ENCODE measurements around the gene CDH8.

DNA sequence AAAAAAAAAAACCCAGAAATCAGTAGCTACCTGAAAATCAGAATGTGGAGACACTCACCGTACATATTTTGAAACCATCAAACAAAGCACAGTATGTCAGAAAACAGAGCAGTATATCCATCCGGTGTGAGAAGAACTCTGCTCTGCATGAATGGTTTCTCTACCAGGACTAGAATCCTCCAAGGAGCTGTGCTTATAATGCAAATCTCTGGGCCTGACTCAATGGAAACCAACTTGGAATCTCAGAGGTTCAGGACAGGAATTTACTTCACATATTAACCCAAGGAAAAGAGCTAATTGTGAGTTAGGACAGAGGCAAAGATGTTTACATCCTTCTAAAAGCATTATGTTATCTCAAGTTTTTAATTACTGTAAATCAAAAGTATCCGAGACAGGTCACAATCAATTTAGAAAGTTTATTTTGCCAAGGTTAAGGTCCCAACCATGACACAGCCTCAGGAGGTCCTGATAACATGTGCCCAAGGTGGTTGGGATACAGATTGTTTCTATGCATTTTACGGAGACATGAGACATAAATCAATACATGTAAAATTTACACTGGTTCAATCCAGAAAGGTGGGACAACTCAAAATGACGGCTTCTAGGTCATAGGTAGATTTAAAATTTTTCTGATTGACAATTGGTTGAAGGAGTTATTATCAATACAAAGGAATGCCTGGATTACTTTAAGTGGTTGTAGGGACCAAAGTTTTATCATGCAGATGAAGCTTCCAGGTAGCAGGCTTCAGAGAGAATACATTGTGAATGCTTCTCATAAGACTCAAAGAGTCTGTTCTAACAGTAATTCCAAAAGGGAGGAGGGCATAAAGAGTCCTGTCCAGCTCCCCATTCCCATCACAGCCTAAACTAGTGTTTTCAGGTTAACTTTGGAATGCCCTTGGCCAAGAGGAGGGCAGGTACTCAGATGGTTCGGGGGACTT, 164.1 kb downstream of the CDH8 start:
- TF ChIP-seq, protein P1, sequence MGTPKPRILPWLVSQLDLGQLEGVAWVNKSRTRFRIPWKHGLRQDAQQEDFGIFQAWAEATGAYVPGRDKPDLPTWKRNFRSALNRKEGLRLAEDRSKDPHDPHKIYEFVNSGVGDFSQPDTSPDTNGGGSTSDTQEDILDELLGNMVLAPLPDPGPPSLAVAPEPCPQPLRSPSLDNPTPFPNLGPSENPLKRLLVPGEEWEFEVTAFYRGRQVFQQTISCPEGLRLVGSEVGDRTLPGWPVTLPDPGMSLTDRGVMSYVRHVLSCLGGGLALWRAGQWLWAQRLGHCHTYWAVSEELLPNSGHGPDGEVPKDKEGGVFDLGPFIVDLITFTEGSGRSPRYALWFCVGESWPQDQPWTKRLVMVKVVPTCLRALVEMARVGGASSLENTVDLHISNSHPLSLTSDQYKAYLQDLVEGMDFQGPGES (IDR thresholded peaks at IDR 0.05; ENCODE audit: low read depth, low read length) = no peak
- no peak for TF ChIP-seq EZH2phosphoT487 (IDR thresholded peaks at IDR 0.05; ENCODE audit: borderline replicate concordance, low read depth)
- TF ChIP-seq, protein P2, sequence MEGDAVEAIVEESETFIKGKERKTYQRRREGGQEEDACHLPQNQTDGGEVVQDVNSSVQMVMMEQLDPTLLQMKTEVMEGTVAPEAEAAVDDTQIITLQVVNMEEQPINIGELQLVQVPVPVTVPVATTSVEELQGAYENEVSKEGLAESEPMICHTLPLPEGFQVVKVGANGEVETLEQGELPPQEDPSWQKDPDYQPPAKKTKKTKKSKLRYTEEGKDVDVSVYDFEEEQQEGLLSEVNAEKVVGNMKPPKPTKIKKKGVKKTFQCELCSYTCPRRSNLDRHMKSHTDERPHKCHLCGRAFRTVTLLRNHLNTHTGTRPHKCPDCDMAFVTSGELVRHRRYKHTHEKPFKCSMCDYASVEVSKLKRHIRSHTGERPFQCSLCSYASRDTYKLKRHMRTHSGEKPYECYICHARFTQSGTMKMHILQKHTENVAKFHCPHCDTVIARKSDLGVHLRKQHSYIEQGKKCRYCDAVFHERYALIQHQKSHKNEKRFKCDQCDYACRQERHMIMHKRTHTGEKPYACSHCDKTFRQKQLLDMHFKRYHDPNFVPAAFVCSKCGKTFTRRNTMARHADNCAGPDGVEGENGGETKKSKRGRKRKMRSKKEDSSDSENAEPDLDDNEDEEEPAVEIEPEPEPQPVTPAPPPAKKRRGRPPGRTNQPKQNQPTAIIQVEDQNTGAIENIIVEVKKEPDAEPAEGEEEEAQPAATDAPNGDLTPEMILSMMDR (IDR thresholded peaks at IDR 0.05) = no peak
- TF ChIP-seq NFIC (IDR thresholded peaks at IDR 0.05; ENCODE audit: borderline replicate concordance) = no peak
- TF ChIP-seq, protein P3, sequence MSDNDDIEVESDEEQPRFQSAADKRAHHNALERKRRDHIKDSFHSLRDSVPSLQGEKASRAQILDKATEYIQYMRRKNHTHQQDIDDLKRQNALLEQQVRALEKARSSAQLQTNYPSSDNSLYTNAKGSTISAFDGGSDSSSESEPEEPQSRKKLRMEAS (IDR thresholded peaks at IDR 0.05; ENCODE audit: low read depth) = no peak
- TF ChIP-seq, protein P4, sequence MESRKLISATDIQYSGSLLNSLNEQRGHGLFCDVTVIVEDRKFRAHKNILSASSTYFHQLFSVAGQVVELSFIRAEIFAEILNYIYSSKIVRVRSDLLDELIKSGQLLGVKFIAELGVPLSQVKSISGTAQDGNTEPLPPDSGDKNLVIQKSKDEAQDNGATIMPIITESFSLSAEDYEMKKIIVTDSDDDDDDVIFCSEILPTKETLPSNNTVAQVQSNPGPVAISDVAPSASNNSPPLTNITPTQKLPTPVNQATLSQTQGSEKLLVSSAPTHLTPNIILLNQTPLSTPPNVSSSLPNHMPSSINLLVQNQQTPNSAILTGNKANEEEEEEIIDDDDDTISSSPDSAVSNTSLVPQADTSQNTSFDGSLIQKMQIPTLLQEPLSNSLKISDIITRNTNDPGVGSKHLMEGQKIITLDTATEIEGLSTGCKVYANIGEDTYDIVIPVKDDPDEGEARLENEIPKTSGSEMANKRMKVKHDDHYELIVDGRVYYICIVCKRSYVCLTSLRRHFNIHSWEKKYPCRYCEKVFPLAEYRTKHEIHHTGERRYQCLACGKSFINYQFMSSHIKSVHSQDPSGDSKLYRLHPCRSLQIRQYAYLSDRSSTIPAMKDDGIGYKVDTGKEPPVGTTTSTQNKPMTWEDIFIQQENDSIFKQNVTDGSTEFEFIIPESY (IDR thresholded peaks at IDR 0.05; ENCODE audit: borderline replicate concordance, low read depth) = no peak
- TF ChIP-seq RAD21 (IDR thresholded peaks at IDR 0.05; ENCODE audit: low read length) = no peak
- no peak for TF ChIP-seq TAF1 (IDR thresholded peaks at IDR 0.05; ENCODE audit: borderline replicate concordance, low read depth, low read length)
- TF ChIP-seq RFX5 (IDR thresholded peaks at IDR 0.05; ENCODE audit: low read length) = no peak
- TF ChIP-seq POLR2AphosphoS5 (IDR thresholded peaks at IDR 0.05; ENCODE audit: low read depth, low read length) = no peak
- no peak for TF ChIP-seq FOXJ3 (CRISPR knock-in tag; IDR thresholded peaks at IDR 0.05)

Data from SK-N-SH (cell line).